Measurements from ENCODE around the gene FBXW5.

The FBXW5 gene

DNA sequence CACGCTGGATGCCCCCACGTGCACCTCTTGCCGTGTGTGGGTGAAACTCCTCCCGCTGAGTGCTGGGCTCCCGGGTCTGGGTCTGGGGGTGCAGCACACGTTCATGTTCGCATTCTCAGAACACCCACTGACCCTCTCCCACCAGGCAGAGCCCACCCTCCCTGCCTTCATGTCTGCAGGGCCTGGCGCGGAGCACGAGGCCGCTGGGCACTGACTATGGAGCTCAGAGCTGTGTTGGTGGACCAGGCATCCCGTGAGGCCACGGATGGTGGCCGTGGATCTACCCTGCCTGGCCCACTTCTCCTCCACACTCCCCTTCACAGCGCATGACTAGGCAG, 16.4 kb upstream of the FBXW5 start:
- TF ChIP-seq CTCF (IDR thresholded peaks at IDR 0.05; ENCODE audit: insufficient read depth, low read depth, low read length, missing control alignments) = no peak
- no peak for DNase-seq (ENCODE audit: low read depth)
- no peak overlapping the region for H3K4me3 ChIP-seq (ENCODE audit: low read depth, low read length)

- no peak for TF ChIP-seq CTCF (IDR thresholded peaks at IDR 0.05; ENCODE audit: insufficient read depth, low read depth, low read length, missing control alignments)
- no peak overlapping the region for H3K4me3 ChIP-seq (ENCODE audit: low read depth, low read length)
- no peak for DNase-seq (ENCODE audit: low read depth)
Measured at GRCh38 chr9:136960212-136960937, 15.8 kb upstream of the FBXW5 start.

- H3K4me3 ChIP-seq (ENCODE audit: low read depth, low read length) = no peak overlapping the region
- TF ChIP-seq CTCF (IDR thresholded peaks at IDR 0.05; ENCODE audit: insufficient read depth, low read depth, low read length, missing control alignments) = no peak
- DNase-seq (ENCODE audit: low read depth) = no peak
Measured at GRCh38 chr9:136958898-136959850, 14.6 kb upstream of the FBXW5 start.

GRCh38 chr9:136958473-136958872, 13.9 kb upstream of the FBXW5 start:
- no peak for DNase-seq (ENCODE audit: low read depth)
- H3K4me3 ChIP-seq (ENCODE audit: low read depth, low read length) = no peak overlapping the region
- no peak for TF ChIP-seq CTCF (IDR thresholded peaks at IDR 0.05; ENCODE audit: insufficient read depth, low read depth, low read length, missing control alignments)

DNA sequence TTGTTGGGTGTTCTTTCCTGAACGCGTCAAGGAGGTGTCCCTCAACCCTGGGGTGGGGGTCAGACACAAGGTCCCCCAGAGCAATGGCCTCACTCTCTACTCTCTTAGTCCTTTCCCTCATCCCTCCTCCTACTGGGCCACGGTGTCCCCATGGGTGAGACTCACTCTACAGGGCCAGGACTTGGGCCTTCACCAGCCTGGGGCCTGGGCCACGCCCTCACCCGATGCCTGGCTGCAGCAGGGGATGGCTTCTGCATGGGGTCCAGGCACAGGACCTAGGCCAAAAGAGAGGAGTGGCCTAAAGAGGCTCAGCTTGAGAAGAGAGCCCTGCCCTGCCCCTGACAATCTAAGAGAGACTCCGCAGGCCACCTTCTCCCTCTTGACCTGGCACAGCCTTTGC, 13.4 kb upstream of the FBXW5 start:
- no peak overlapping the region for H3K4me3 ChIP-seq (ENCODE audit: low read depth, low read length)
- TF ChIP-seq CTCF (IDR thresholded peaks at IDR 0.05; ENCODE audit: insufficient read depth, low read depth, low read length, missing control alignments) = no peak
- DNase-seq (ENCODE audit: low read depth) = no peak

- no peak overlapping the region for H3K4me3 ChIP-seq (ENCODE audit: low read depth, low read length)
- DNase-seq (ENCODE audit: low read depth) = no peak
- TF ChIP-seq CTCF (IDR thresholded peaks at IDR 0.05; ENCODE audit: insufficient read depth, low read depth, low read length, missing control alignments) = no peak
Measured at GRCh38 chr9:136957461-136957860, 12.9 kb upstream of the FBXW5 start.

Measured in GM12865 (cell line).